H9 (cell line): ENCODE measurements around the gene MTMR12. TPM values are rescaled to one million over a fixed set of nuclear protein-coding genes. Genes with fewer than 3 reads are reported as not detected.
"Not testable (repeated sequence)": the region's sequence is repeated elsewhere in the genome, so short reads cannot be mapped to it uniquely, and the experiment has no call there.

Experiments
- DNase-seq: peaks from one replicate; pipeline ENCODE4 v3.0.0-alpha.2; 2017
- H2AFZ ChIP-seq: one replicate; pipeline ENCODE4 v1.6.1; 2013; ENCODE audit warnings: mild to moderate bottlenecking, low read length, control low read depth, moderate library complexity
- H2AK5ac ChIP-seq: 2 replicates; pipeline ENCODE4 v1.6.1; 2013; ENCODE audit warnings: low read length, control low read depth, mixed read lengths; ENCODE audit not compliant: insufficient read length
- H2BK120ac ChIP-seq: one replicate; pipeline ENCODE4 v1.6.1; 2013; ENCODE audit warnings: low read depth, mild to moderate bottlenecking, low read length, control low read depth, inconsistent platforms; ENCODE audit not compliant: poor library complexity, severe bottlenecking
- H2BK12ac ChIP-seq: 2 replicates; pipeline ENCODE4 v1.6.1; 2013; ENCODE audit warnings: low read length, control low read depth, mixed read lengths, low read depth; ENCODE audit not compliant: insufficient read length
- H2BK15ac ChIP-seq: 2 replicates; pipeline ENCODE4 v1.6.1; 2013; ENCODE audit warnings: low read depth, low read length, control low read depth
- H2BK20ac ChIP-seq: one replicate; pipeline ENCODE4 v1.6.1; 2013; ENCODE audit warnings: low read depth, mild to moderate bottlenecking, low read length, control low read depth, inconsistent platforms; ENCODE audit not compliant: poor library complexity, severe bottlenecking
- H2BK5ac ChIP-seq: 2 replicates; pipeline ENCODE4 v1.6.1; 2013; ENCODE audit warnings: low read length, control low read depth, mixed read lengths; ENCODE audit not compliant: insufficient read length
- H3K14ac ChIP-seq: 2 replicates; pipeline ENCODE4 v1.6.1; 2013; ENCODE audit warnings: low read length, control low read depth; ENCODE audit not compliant: insufficient read depth
- H3K18ac ChIP-seq: 2 replicates; pipeline ENCODE4 v1.6.1; 2013; ENCODE audit warnings: low read depth, mild to moderate bottlenecking, mixed read lengths, low read length, control low read depth; ENCODE audit not compliant: insufficient read length
- H3K23ac ChIP-seq: 2 replicates; pipeline ENCODE4 v1.6.1; 2013; ENCODE audit warnings: low read length, control low read depth, mixed read lengths, low read depth; ENCODE audit not compliant: insufficient read length
- H3K23me2 ChIP-seq: 2 replicates; pipeline ENCODE4 v1.6.1; 2013; ENCODE audit warnings: low read depth, mild to moderate bottlenecking, mixed read lengths, low read length, control low read depth; ENCODE audit not compliant: insufficient read length, poor library complexity, severe bottlenecking
- H3K27ac ChIP-seq: 2 replicates; pipeline ENCODE4 v1.5.1; 2013; ENCODE audit warnings: low read length, control low read depth, mixed read lengths, low read depth; ENCODE audit not compliant: insufficient read length
- H3K27me3 ChIP-seq: 2 replicates; pipeline ENCODE4 v1.6.1; 2013; ENCODE audit warnings: low read length, control low read depth, inconsistent platforms; ENCODE audit not compliant: insufficient read depth
- H3K4ac ChIP-seq: 2 replicates; pipeline ENCODE4 v1.6.1; 2013; ENCODE audit warnings: low read depth, mild to moderate bottlenecking, control low read depth, inconsistent platforms, low read length, moderate library complexity
- H3K4me1 ChIP-seq: 2 replicates; pipeline ENCODE4 v1.6.1; 2013; ENCODE audit warnings: low read length, control low read depth, inconsistent platforms; ENCODE audit not compliant: insufficient read depth
- H3K4me2 ChIP-seq: 2 replicates; pipeline ENCODE4 v1.6.1; 2013; ENCODE audit warnings: low read length, control low read depth, mixed read lengths; ENCODE audit not compliant: insufficient read length, insufficient read depth
- H3K56ac ChIP-seq: 2 replicates; pipeline ENCODE4 v1.6.1; 2013; ENCODE audit warnings: low read depth, mild to moderate bottlenecking, mixed read lengths, low read length, control low read depth; ENCODE audit not compliant: insufficient read length
- H3K79me1 ChIP-seq: 2 replicates; pipeline ENCODE4 v1.6.1; 2013; ENCODE audit warnings: low read depth, mild to moderate bottlenecking, moderate library complexity, low read length, control low read depth, inconsistent platforms; ENCODE audit not compliant: insufficient read depth, poor library complexity, severe bottlenecking
- H3K79me2 ChIP-seq: 2 replicates; pipeline ENCODE4 v1.6.1; 2013; ENCODE audit warnings: low read length, control low read depth, inconsistent platforms; ENCODE audit not compliant: insufficient read depth
- H3K9ac ChIP-seq: 2 replicates; pipeline ENCODE4 v1.6.1; 2013; ENCODE audit warnings: low read length, control low read depth, mixed read lengths; ENCODE audit not compliant: insufficient read length; ENCODE audit errors: extremely low read depth
- H3K9me3 ChIP-seq: one replicate; pipeline ENCODE4 v1.6.1; 2013; ENCODE audit warnings: low read depth, low read length, inconsistent platforms; ENCODE audit not compliant: control insufficient read depth
- H3T11ph ChIP-seq: one replicate; pipeline ENCODE4 v1.6.1; 2013; ENCODE audit warnings: mild to moderate bottlenecking, low read length, control low read depth, inconsistent platforms
- H4K20me1 ChIP-seq: one replicate; pipeline ENCODE4 v1.6.1; 2013; ENCODE audit not compliant: control insufficient read depth, insufficient read length, insufficient read depth
- H4K5ac ChIP-seq: 2 replicates; pipeline ENCODE4 v1.6.1; 2013; ENCODE audit warnings: low read depth, mild to moderate bottlenecking, mixed read lengths, low read length, control low read depth; ENCODE audit not compliant: insufficient read length
- H4K8ac ChIP-seq: replicated peaks from 2 replicates; pipeline ENCODE4 v1.6.1; 2013; ENCODE audit warnings: low read length, control low read depth, mixed read lengths, low read depth; ENCODE audit not compliant: insufficient read length
- H4K91ac ChIP-seq: 2 replicates; pipeline ENCODE4 v1.6.1; 2013; ENCODE audit warnings: low read depth, mild to moderate bottlenecking, moderate library complexity, mixed read lengths, low read length, control low read depth; ENCODE audit not compliant: insufficient read length
- H3K27ac Mint-ChIP-seq, 3 experiments: 2 replicates in 2 of 3; 3 replicates in 1 of 3; pipeline ENCODE4 v1.8.0; 2020 to 2021; ENCODE audit warnings: mixed read lengths in 3 of 3, mild to moderate bottlenecking in 1 of 3, moderate library complexity in 1 of 3
- H3K27me3 Mint-ChIP-seq: 2 replicates; pipeline ENCODE4 v1.8.0; 2021; ENCODE audit warnings: low read depth, mild to moderate bottlenecking, moderate library complexity, mixed read lengths
- H3K36me3 Mint-ChIP-seq, 3 experiments: 2 replicates in 2 of 3; 3 replicates in 1 of 3; pipeline ENCODE4 v1.8.0; 2020 to 2021; ENCODE audit warnings: low read depth in 3 of 3, mixed read lengths in 3 of 3; ENCODE audit not compliant: insufficient read depth in 1 of 3
- H3K4me1 Mint-ChIP-seq, 2 experiments: 2 replicates each; pipeline ENCODE4 v1.8.0; 2020; ENCODE audit warnings: mixed read lengths in 2 of 2
- H3K4me3 Mint-ChIP-seq, 2 experiments: 2 replicates in 1 of 2; 3 replicates in 1 of 2; pipeline ENCODE4 v1.8.0; 2020 to 2021; ENCODE audit warnings: mild to moderate bottlenecking in 2 of 2, mixed read lengths in 2 of 2, moderate library complexity in 1 of 2
- H3K9me3 Mint-ChIP-seq, 2 experiments: 2 replicates in 1 of 2; 3 replicates in 1 of 2; pipeline ENCODE4 v1.8.0; 2020; ENCODE audit warnings: mild to moderate bottlenecking in 2 of 2, mixed read lengths in 2 of 2, moderate library complexity in 1 of 2
- WGBS: extraction: QIAGEN DNeasy Blood & Tissue Kit; methylation state at CpG from one replicate; pipeline ENCODE4 v1.1.7; 2013; ENCODE audit warnings: missing lambda C conversion rate, low lambda C conversion rate, mixed read lengths; ENCODE audit not compliant: insufficient read length; ENCODE audit errors: extremely low coverage; 5-methylcytosine and 5-hydroxymethylcytosine counted together
- total RNA-seq: library from RNA; stranded (reverse); gene quantifications from 2 replicates; pipeline ENCODE4 v1.2.1, GENCODE V29; 2021

The MTMR12 gene
- total RNA-seq, 1 experiment from 2014 or later: 39.3 TPM

- not testable (repeated sequence) for H3K9me3 ChIP-seq, H3K4ac ChIP-seq, H3T11ph ChIP-seq, H2BK12ac ChIP-seq, DNase-seq, H4K8ac ChIP-seq, H3K9ac ChIP-seq, H2BK20ac ChIP-seq, H3K4me3 Mint-ChIP-seq, H3K27ac ChIP-seq, H2AK5ac ChIP-seq, H3K23me2 ChIP-seq, H2BK5ac ChIP-seq, H3K27me3 Mint-ChIP-seq, H3K56ac ChIP-seq, H4K5ac ChIP-seq, H2AFZ ChIP-seq, H3K27me3 ChIP-seq, H2BK15ac ChIP-seq, H4K20me1 ChIP-seq, H3K4me2 ChIP-seq, H3K79me1 ChIP-seq, H4K91ac ChIP-seq, H3K18ac ChIP-seq, H3K9me3 Mint-ChIP-seq, H3K14ac ChIP-seq, H2BK120ac ChIP-seq, H3K23ac ChIP-seq
- peak overlapping the region in 2 of 3 experiments; percentile 34 to 84; a peak in 2 of 7 replicates for H3K27ac Mint-ChIP-seq
- peaks cover 19 to 24% (median 24%) of the 10 kb centered on the region in 3 experiments for H3K36me3 Mint-ChIP-seq
- peaks cover 61 to 63% of the 10 kb centered on the region in 2 experiments for H3K4me1 Mint-ChIP-seq
- peaks cover 13% of the 10 kb centered on the region for H3K4me1 ChIP-seq
- H3K79me2 ChIP-seq: peaks cover 13% of the 10 kb centered on the region; the same call in 1 of the 2 replicates
- WGBS: no CpG with 5 or more reads among the region's 3 CpGs
Observed at GRCh38 chr5:32287525-32287924, 25.2 kb downstream of the MTMR12 start.
